ENCODE results near the gene PDE8A. TPM values are rescaled to one million over a fixed set of nuclear protein-coding genes. Genes with fewer than 3 reads are reported as not detected.

Gene PDE8A
- total and polyA plus RNA-seq, 2 donors (not counting 3 experiments of a cell fraction or from before 2014, with no cell fraction given) = 21.3 to 45.7 TPM

DNA sequence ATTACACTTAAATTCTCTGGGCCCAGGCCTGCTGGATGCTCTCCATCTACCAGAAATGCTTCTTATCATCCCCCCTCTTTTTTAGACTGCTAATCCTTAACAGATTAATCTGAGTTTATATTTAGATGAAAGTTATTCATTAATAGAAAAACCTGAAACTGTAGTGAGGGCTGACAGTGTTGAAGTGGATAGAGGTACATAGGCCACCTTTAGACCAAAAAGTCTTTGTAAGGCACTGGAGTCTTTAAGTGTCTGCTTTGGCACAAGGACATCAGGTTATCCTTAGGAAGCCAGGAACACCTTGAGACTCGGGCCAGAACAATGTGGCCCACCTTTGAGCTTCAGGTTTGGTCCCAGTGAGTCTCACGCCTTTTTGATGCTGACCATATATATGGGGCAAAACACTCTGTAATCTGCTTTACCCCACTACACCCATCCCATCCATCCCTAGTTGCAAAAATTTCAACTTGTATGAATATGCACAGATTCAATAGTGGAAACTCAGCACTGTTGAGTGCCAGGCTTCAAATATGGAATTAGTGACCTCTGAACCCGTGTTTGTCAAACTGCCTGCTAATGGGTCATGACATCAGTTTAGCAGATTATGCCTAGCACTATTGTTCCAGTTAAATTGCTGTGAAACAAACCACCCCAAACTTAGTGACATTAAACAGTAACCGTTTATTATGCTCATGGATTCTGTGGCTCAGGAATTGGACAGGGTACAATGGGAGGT lies 44.0 kb downstream of the PDE8A start:
- H3K79me2 ChIP-seq (ENCODE audit: control insufficient read depth, insufficient read depth, low read length) = peaks cover 46% of the 10 kb centered on the region
- DNase-seq (ENCODE audit: low read depth, low spot score) (no peak), FAIRE-seq (no peak)
- dilution Hi-C loops (cut with MboI; ENCODE audit: extremely low pct_ligation_motif_present, low sequenced_read_pairs) = no loop called here
- intact Hi-C loops (cut with micrococcal nuclease) = loop anchor here (5.0 kb wide), 1 partner anchor 43 kb away; the partner anchor contains the start of gene PDE8A
- H4K20me1 ChIP-seq (replicated peaks; ENCODE audit: control insufficient read depth, extremely low read depth, insufficient read depth, low read length) = no peaks in the 10 kb centered on the region
- no peaks in the 10 kb centered on the region for H3K9me3 ChIP-seq (replicated peaks; ENCODE audit: control insufficient read depth, insufficient read depth, low read length)
- H3K9ac ChIP-seq (replicated peaks; ENCODE audit: extremely low read depth, insufficient read depth, low read length) = no peak overlapping the region
- H3K4me1 ChIP-seq (ENCODE audit: control insufficient read depth, extremely low read depth, insufficient read depth, low read length) = peaks cover 30% of the 10 kb centered on the region
- no peaks in the 10 kb centered on the region for H3K36me3 ChIP-seq (ENCODE audit: control insufficient read depth in 2 of 2, extremely low read depth in 1 of 2, insufficient read depth in 2 of 2, low read length in 2 of 2)
- BruUV-seq (replicated peaks) = no TSS peak
- H2AFZ ChIP-seq (ENCODE audit: low read depth, low read length) = no peak overlapping the region
- no peaks in the 10 kb centered on the region for H3K9me1 ChIP-seq (replicated peaks; ENCODE audit: control insufficient read depth, extremely low read depth, insufficient read depth, low read length)
- H3K4me2 ChIP-seq (ENCODE audit: insufficient read depth, low read length) = no peak overlapping the region
- no peak overlapping the region for H3K27ac ChIP-seq (ENCODE audit: insufficient read depth, low read depth, low read length)
- no peak for TF ChIP-seq GATA2 (IDR thresholded peaks at IDR 0.05; ENCODE audit: insufficient read depth, insufficient read length, low read depth, low read length)
- TF ChIP-seq, protein P1, sequence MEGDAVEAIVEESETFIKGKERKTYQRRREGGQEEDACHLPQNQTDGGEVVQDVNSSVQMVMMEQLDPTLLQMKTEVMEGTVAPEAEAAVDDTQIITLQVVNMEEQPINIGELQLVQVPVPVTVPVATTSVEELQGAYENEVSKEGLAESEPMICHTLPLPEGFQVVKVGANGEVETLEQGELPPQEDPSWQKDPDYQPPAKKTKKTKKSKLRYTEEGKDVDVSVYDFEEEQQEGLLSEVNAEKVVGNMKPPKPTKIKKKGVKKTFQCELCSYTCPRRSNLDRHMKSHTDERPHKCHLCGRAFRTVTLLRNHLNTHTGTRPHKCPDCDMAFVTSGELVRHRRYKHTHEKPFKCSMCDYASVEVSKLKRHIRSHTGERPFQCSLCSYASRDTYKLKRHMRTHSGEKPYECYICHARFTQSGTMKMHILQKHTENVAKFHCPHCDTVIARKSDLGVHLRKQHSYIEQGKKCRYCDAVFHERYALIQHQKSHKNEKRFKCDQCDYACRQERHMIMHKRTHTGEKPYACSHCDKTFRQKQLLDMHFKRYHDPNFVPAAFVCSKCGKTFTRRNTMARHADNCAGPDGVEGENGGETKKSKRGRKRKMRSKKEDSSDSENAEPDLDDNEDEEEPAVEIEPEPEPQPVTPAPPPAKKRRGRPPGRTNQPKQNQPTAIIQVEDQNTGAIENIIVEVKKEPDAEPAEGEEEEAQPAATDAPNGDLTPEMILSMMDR (IDR thresholded peaks at IDR 0.05; ENCODE audit: extremely low read depth in 1 of 2, insufficient read depth in 1 of 2, low read depth in 1 of 2, low read length in 2 of 2) = no peak
- no peak for TF ChIP-seq POLR2A (IDR thresholded peaks at IDR 0.05; ENCODE audit: low read depth, low read length)
- TF ChIP-seq MYC (IDR thresholded peaks at IDR 0.05; ENCODE audit: low read depth, low read length) = no peak
- no peak for TF ChIP-seq FOS (IDR thresholded peaks at IDR 0.05; ENCODE audit: borderline replicate concordance, insufficient read depth, low read length)
- no peak for TF ChIP-seq POLR2AphosphoS5 (IDR thresholded peaks at IDR 0.05; ENCODE audit: insufficient read depth, low read depth, low read length)
- TF ChIP-seq, protein P2, sequence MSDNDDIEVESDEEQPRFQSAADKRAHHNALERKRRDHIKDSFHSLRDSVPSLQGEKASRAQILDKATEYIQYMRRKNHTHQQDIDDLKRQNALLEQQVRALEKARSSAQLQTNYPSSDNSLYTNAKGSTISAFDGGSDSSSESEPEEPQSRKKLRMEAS (IDR thresholded peaks at IDR 0.05; ENCODE audit: insufficient read depth, insufficient read length) = no peak
- no peak overlapping the region for H3K4me3 ChIP-seq (replicated peaks in 1 of 3; ENCODE audit: insufficient read depth in 1 of 3, low read depth in 1 of 3, low read length in 3 of 3)
- CTCF ChIA-PET = interaction anchor here (2.2 kb wide), 1 partner anchor 11 kb away, joined by 6 read pairs; no protein-coding TSS in a partner anchor
- POLR2A ChIA-PET = no interaction called here
- no peaks in the 10 kb centered on the region for H3K27me3 ChIP-seq (ENCODE audit: control insufficient read depth in 2 of 2, insufficient read depth in 2 of 2, low read length in 2 of 2)
